ENCODE measurements around the gene JARID2. TPM values are rescaled to one million over a fixed set of nuclear protein-coding genes. Genes with fewer than 3 reads are reported as not detected.

Gene JARID2
- total and polyA plus RNA-seq, 9 of the 15 experiments (the other 6 are each of a cell fraction or from before 2014, with no cell fraction given) = 5.0 to 29.0 (median 15.6) TPM

DNA sequence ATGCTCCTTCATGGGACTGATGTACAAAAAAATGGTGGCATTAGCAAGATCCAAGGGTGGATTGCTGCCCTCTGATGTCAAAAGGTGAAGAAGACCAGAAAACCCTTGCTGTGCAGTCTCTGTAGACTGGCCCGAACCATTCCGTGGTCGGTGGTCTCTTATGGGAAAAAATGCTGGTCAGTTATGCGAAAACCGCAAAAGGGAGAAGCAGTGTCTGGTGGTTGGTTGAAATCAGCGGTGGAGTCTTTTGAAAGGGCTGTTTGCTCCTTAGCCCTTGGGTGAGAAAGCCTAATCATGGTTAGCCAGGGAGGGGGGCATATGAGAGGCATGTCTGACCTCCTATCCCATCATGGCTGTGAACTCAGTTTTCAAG, 308.8 kb downstream of the JARID2 start (continued):
- TF ChIP-seq YY1 (IDR thresholded peaks at IDR 0.05; ENCODE audit: borderline replicate concordance in 1 of 3, control insufficient read depth in 1 of 3, extremely low read depth in 1 of 3, insufficient read depth in 3 of 3, insufficient read length in 1 of 3, insufficient replicate concordance in 2 of 3, low read depth in 1 of 3, low read length in 2 of 3) = no peak
- TF ChIP-seq, protein P1, sequence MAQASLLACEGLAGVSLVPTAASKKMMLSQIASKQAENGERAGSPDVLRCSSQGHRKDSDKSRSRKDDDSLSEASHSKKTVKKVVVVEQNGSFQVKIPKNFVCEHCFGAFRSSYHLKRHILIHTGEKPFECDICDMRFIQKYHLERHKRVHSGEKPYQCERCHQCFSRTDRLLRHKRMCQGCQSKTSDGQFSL (CRISPR knock-in tag; IDR thresholded peaks at IDR 0.05) = no peak
- TF ChIP-seq, protein P1 (tag; IDR thresholded peaks at IDR 0.05) = 0 out of 4 replicates have a peak, but pooled peaks of 1 of the 2 experiments have one; percentile 33
- TF ChIP-seq TOE1 (IDR thresholded peaks at IDR 0.05; ENCODE audit: borderline replicate concordance) = 0 out of 2 replicates have a peak, but pooled peaks have one; percentile 6
- TF ChIP-seq TOE1 (CRISPR knock-in tag; IDR thresholded peaks at IDR 0.05; ENCODE audit: borderline replicate concordance, low read depth) = no peak
- TF ChIP-seq PHB (CRISPR knock-in tag; IDR thresholded peaks at IDR 0.05) = 0 out of 2 replicates have a peak, but pooled peaks have one; percentile 34
- 0 out of 2 replicates have a peak, but pooled peaks have one; percentile 7 for TF ChIP-seq ATF4 (CRISPR knock-in tag; IDR thresholded peaks at IDR 0.05)
- TF ChIP-seq JUN (IDR thresholded peaks at IDR 0.05; ENCODE audit: borderline replicate concordance, low read depth, low read length) = no peak
- no peak for TF ChIP-seq JUN (CRISPR knock-in tag; IDR thresholded peaks at IDR 0.05; ENCODE audit: borderline replicate concordance)
- TF ChIP-seq CREB3L1 (IDR thresholded peaks at IDR 0.05; ENCODE audit: borderline replicate concordance, low read depth) = peak; percentile 19; the same call in 1 of the 2 replicates
- TF ChIP-seq, protein P2, sequence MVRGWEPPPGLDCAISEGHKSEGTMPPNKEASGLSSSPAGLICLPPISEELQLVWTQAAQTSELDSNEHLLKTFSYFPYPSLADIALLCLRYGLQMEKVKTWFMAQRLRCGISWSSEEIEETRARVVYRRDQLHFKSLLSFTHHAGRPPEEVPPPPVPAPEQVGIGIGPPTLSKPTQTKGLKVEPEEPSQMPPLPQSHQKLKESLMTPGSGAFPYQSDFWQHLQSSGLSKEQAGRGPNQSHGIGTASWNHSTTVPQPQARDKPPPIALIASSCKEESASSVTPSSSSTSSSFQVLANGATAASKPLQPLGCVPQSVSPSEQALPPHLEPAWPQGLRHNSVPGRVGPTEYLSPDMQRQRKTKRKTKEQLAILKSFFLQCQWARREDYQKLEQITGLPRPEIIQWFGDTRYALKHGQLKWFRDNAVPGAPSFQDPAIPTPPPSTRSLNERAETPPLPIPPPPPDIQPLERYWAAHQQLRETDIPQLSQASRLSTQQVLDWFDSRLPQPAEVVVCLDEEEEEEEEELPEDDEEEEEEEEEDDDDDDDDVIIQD (CRISPR knock-in tag; IDR thresholded peaks at IDR 0.05) = no peak
- no peak for TF ChIP-seq COPS2 (conservative IDR thresholded peaks at IDR 0.05)
- no peak for TF ChIP-seq EP400 (IDR thresholded peaks at IDR 0.05)
- 0 out of 2 replicates have a peak, but pooled peaks have one; percentile 40 for TF ChIP-seq PHTF2 (CRISPR knock-in tag; IDR thresholded peaks at IDR 0.05)
- peak; percentile 65 for TF ChIP-seq MYBL2 (IDR thresholded peaks at IDR 0.05; ENCODE audit: low read depth)
- TF ChIP-seq MYBL2 (CRISPR knock-in tag; IDR thresholded peaks at IDR 0.05; ENCODE audit: borderline replicate concordance) = no peak
- 0 out of 2 replicates have a peak, but pooled peaks have one; percentile 22 for TF ChIP-seq TEAD2 (tag; IDR thresholded peaks at IDR 0.05)
- TF ChIP-seq ZNF57 (CRISPR knock-in tag; IDR thresholded peaks at IDR 0.05) = 0 out of 2 replicates have a peak, but pooled peaks have one; percentile 40
- TF ChIP-seq, protein P3, sequence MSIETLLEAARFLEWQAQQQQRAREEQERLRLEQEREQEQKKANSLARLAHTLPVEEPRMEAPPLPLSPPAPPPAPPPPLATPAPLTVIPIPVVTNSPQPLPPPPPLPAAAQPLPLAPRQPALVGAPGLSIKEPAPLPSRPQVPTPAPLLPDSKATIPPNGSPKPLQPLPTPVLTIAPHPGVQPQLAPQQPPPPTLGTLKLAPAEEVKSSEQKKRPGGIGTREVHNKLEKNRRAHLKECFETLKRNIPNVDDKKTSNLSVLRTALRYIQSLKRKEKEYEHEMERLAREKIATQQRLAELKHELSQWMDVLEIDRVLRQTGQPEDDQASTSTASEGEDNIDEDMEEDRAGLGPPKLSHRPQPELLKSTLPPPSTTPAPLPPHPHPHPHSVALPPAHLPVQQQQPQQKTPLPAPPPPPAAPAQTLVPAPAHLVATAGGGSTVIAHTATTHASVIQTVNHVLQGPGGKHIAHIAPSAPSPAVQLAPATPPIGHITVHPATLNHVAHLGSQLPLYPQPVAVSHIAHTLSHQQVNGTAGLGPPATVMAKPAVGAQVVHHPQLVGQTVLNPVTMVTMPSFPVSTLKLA (conservative IDR thresholded peaks at IDR 0.05) = no peak

Data from K562 (cell line).